ENCODE data around the gene SPEM3.

Gene SPEM3

GRCh38 chr17:7405350-7406234 lies 23.1 kb upstream of the SPEM3 start:
- peak overlapping the region; percentile 45 for H3K27ac ChIP-seq (ENCODE audit: low read depth, low read length)
- H3K4me3 ChIP-seq (ENCODE audit: low read depth in 1 of 2, low read length in 2 of 2): peak overlapping the region; percentile 71 to 77
- H3K36me3 ChIP-seq (ENCODE audit: insufficient read depth, low read length): no peaks in the 10 kb centered on the region
- no peaks in the 10 kb centered on the region for H3K9me3 ChIP-seq (ENCODE audit: low read length)
- H3K9ac ChIP-seq (ENCODE audit: low read length): peak overlapping the region; percentile 57
- H3K4me1 ChIP-seq (ENCODE audit: insufficient read depth, low read length): peaks cover 15% of the 10 kb centered on the region
- H3K27me3 ChIP-seq (ENCODE audit: control insufficient read depth in 1 of 2, insufficient read depth in 2 of 2, low read length in 2 of 2): no peaks in the 10 kb centered on the region

DNA sequence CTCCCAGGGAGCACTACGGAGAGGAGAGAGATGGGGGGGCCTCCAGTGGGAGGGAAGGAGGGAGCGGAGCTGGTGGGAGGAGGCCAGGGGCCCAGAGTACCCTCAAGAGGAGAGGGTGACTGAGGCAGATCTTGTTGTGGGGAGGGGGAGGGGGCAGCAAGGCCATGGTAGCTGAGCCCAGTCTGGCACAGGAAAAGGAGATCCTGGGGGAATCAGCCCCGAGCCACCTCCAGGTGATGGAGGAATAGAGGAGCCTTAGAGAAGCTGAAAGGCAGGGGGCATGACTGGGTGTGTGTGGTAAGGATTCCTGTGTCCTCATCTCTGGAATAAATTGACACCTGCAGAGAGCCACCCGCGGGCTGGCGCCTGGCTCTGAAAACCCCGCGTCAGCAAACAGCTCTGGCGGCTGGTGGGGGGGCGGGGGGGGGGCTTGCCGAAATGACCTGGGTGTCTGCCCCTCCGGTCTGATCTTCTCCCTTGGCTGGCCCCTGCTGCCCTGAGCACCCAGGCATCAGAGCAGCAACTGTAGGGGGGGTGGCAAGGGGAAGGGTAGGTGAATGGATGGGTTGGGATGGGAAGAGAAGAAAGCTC lies 22.3 kb upstream of the SPEM3 start:
- Histone ChIP-seq H3K27ac (ENCODE audit: low read depth, low read length) (peak overlapping the region; percentile 45), H3K9me3 (ENCODE audit: low read length) (no peaks in the 10 kb centered on the region), H3K36me3 (ENCODE audit: insufficient read depth, low read length) (no peaks in the 10 kb centered on the region), H3K4me1 (ENCODE audit: insufficient read depth, low read length) (peaks cover 15% of the 10 kb centered on the region), H3K27me3 (ENCODE audit: control insufficient read depth in 1 of 2, insufficient read depth in 2 of 2, low read length in 2 of 2) (no peaks in the 10 kb centered on the region), H3K4me3 (ENCODE audit: low read depth in 1 of 2, low read length in 2 of 2) (peak overlapping the region in 1 of 2 donors; percentile 71), H3K9ac (ENCODE audit: low read length) (peak overlapping the region; percentile 57)

DNA sequence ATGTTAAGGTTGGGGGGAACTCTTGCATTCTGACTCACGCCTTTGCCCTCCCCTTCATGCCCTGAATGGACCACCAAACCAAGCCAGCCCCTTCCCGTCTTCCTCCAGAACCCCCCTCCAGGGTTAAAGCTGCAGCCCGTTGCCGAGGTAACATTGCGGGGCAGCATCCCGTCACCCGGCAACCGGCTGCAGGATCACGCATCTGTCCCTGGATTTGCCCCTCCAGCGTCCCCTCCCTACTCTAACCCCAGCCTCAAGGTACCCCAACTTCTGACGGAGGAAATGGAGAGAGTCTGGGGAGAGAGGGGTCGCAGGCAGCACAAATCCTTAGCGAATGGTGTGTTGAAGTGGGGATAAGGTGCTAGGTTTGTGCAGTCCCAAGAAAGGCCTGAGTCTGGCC lies 21.6 kb upstream of the SPEM3 start:
- no peaks in the 10 kb centered on the region for H3K36me3 ChIP-seq (ENCODE audit: insufficient read depth, low read length)
- H3K9me3 ChIP-seq (ENCODE audit: low read length): no peaks in the 10 kb centered on the region
- no peak overlapping the region for H3K4me3 ChIP-seq (ENCODE audit: low read depth in 1 of 2, low read length in 2 of 2)
- no peak overlapping the region for H3K9ac ChIP-seq (ENCODE audit: low read length)
- H3K27ac ChIP-seq (ENCODE audit: low read depth, low read length): no peak overlapping the region
- no peaks in the 10 kb centered on the region for H3K27me3 ChIP-seq (ENCODE audit: control insufficient read depth in 1 of 2, insufficient read depth in 2 of 2, low read length in 2 of 2)
- peaks cover 15% of the 10 kb centered on the region for H3K4me1 ChIP-seq (ENCODE audit: insufficient read depth, low read length)

GRCh38 chr17:7407485-7408251 lies 21.0 kb upstream of the SPEM3 start, which contains the start of gene NLGN2:
NLGN2 (plus strand) TSS chr17:7407845; CDS start chr17:7408256, 411 bp downstream.
- H3K4me1 ChIP-seq (ENCODE audit: insufficient read depth, low read length): peaks cover 15% of the 10 kb centered on the region
- no peak within 1 kb of the TSS for H3K9ac ChIP-seq (ENCODE audit: low read length)
- no peaks in the 10 kb centered on the region for H3K9me3 ChIP-seq (ENCODE audit: low read length)
- H3K27ac ChIP-seq (ENCODE audit: low read depth, low read length): no peak within 1 kb of the TSS
- no peaks in the 10 kb centered on the region for H3K36me3 ChIP-seq (ENCODE audit: insufficient read depth, low read length)
- H3K4me3 ChIP-seq (ENCODE audit: low read depth in 1 of 2, low read length in 2 of 2): no peak within 1 kb of the TSS
- no peaks in the 10 kb centered on the region for H3K27me3 ChIP-seq (ENCODE audit: control insufficient read depth in 1 of 2, insufficient read depth in 2 of 2, low read length in 2 of 2)

GRCh38 chr17:7408252-7408727 lies 20.4 kb upstream of the SPEM3 start:
- H3K4me3 ChIP-seq (ENCODE audit: low read depth in 1 of 2, low read length in 2 of 2): no peak overlapping the region
- H3K4me1 ChIP-seq (ENCODE audit: insufficient read depth, low read length): peaks cover 8% of the 10 kb centered on the region
- no peaks in the 10 kb centered on the region for H3K9me3 ChIP-seq (ENCODE audit: low read length)
- no peak overlapping the region for H3K27ac ChIP-seq (ENCODE audit: low read depth, low read length)
- no peaks in the 10 kb centered on the region for H3K27me3 ChIP-seq (ENCODE audit: control insufficient read depth in 1 of 2, insufficient read depth in 2 of 2, low read length in 2 of 2)
- H3K9ac ChIP-seq (ENCODE audit: low read length): no peak overlapping the region
- H3K36me3 ChIP-seq (ENCODE audit: insufficient read depth, low read length): no peaks in the 10 kb centered on the region

DNA sequence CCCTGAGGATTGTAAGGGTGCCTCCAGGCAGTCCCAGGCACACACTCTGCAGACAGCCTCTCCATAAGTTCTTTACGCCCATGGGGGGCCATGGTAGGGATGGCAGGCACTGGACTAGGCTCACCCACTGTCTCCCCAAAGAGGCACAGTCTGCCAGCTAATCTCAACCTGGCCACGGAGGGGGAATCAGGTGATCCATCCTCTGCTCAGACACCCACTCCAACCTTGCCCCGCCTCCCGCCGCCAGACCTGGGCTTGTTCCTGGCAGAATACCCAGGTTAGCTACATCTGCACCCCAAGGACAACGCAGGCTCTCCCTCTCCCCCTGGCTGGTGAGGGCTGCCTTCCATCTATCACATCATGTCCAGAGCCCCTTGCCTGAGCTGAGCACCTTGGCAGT lies 19.8 kb upstream of the SPEM3 start:
- no peaks in the 10 kb centered on the region for H3K36me3 ChIP-seq (ENCODE audit: insufficient read depth, low read length)
- H3K4me1 ChIP-seq (ENCODE audit: insufficient read depth, low read length): peaks cover 8% of the 10 kb centered on the region
- no peaks in the 10 kb centered on the region for H3K27me3 ChIP-seq (ENCODE audit: control insufficient read depth in 1 of 2, insufficient read depth in 2 of 2, low read length in 2 of 2)
- H3K4me3 ChIP-seq (ENCODE audit: low read depth in 1 of 2, low read length in 2 of 2): no peak overlapping the region
- H3K27ac ChIP-seq (ENCODE audit: low read depth, low read length): no peak overlapping the region
- H3K9ac ChIP-seq (ENCODE audit: low read length): no peak overlapping the region
- no peaks in the 10 kb centered on the region for H3K9me3 ChIP-seq (ENCODE audit: low read length)

- Histone ChIP-seq H3K4me3 (ENCODE audit: low read depth in 1 of 2, low read length in 2 of 2) (no peak overlapping the region), H3K4me1 (ENCODE audit: insufficient read depth, low read length) (peaks cover 8% of the 10 kb centered on the region), H3K27ac (ENCODE audit: low read depth, low read length) (no peak overlapping the region), H3K9ac (ENCODE audit: low read length) (no peak overlapping the region), H3K36me3 (ENCODE audit: insufficient read depth, low read length) (no peaks in the 10 kb centered on the region), H3K27me3 (ENCODE audit: control insufficient read depth in 1 of 2, insufficient read depth in 2 of 2, low read length in 2 of 2) (no peaks in the 10 kb centered on the region), H3K9me3 (ENCODE audit: low read length) (no peaks in the 10 kb centered on the region)
Measured at GRCh38 chr17:7409716-7410115, 18.9 kb upstream of the SPEM3 start.

DNA sequence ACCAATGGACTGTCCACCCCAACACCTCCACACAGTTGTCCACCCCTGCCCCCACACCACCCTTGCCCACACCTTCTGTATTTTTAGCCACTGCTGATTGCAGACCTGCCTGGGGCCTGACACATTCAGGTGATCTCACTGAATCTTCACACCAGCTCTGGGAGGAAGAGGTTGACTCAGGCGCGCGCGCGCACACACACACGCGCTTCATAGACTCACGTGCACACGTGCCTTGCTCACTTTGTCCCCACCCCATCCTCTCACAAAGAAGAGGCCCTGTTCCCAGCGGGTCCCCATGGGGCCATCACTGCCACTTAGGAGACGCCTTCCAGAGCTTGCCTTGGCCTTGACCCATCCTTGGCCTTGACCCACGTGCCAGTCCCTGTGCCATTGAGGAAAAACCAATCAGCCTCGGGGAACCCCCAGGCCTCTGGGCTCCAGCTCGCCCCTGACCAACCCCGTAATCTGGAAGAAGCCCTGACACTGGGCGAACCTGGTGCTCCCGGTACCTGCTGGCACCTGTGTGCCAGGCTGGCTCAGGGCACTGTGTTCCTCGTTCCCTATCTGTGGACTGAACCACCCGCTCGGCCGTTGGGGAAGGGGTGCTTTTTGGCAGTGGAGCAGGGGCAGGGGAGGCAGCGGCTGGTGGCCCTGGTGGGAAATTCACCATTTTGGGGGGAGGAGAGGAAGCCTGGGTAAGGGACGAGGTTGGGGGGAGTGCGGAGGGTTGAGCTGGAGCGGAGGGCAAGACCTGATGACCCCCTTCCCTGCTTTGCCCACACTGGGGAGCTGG lies 17.8 kb upstream of the SPEM3 start:
- Histone ChIP-seq H3K9ac (ENCODE audit: low read length) (no peak overlapping the region), H3K4me1 (ENCODE audit: insufficient read depth, low read length) (peaks cover 4% of the 10 kb centered on the region), H3K36me3 (ENCODE audit: insufficient read depth, low read length) (no peaks in the 10 kb centered on the region), H3K27ac (ENCODE audit: low read depth, low read length) (no peak overlapping the region), H3K9me3 (ENCODE audit: low read length) (no peaks in the 10 kb centered on the region), H3K4me3 (ENCODE audit: low read depth in 1 of 2, low read length in 2 of 2) (no peak overlapping the region), H3K27me3 (ENCODE audit: control insufficient read depth in 1 of 2, insufficient read depth in 2 of 2, low read length in 2 of 2) (no peaks in the 10 kb centered on the region)

DNA sequence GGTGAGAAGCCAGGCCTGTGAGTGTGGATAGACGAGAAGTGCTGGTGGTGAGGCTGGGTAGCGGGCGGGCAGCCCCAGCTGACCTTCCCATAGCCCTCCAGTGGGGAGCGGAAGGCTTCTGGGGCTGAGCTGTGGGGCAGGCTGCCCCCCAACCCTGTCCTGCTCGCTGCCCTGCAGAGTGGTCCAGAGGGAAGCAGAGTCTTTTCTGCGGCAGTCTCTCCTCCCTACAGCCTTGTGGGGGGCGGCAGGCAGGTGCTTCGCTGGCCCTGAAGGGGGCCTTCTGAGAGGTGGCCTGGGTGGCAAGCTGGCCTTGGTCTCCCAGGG lies 17.3 kb upstream of the SPEM3 start:
- no peaks in the 10 kb centered on the region for H3K27me3 ChIP-seq (ENCODE audit: control insufficient read depth in 1 of 2, insufficient read depth in 2 of 2, low read length in 2 of 2)
- H3K27ac ChIP-seq (ENCODE audit: low read depth, low read length): no peak overlapping the region
- H3K36me3 ChIP-seq (ENCODE audit: insufficient read depth, low read length): peaks cover 3% of the 10 kb centered on the region
- H3K4me3 ChIP-seq (ENCODE audit: low read depth in 1 of 2, low read length in 2 of 2): no peak overlapping the region
- no peak overlapping the region for H3K9ac ChIP-seq (ENCODE audit: low read length)
- H3K9me3 ChIP-seq (ENCODE audit: low read length): no peaks in the 10 kb centered on the region
- no peaks in the 10 kb centered on the region for H3K4me1 ChIP-seq (ENCODE audit: insufficient read depth, low read length)

GRCh38 chr17:7413346-7413985 lies 15.2 kb upstream of the SPEM3 start:
- no peak overlapping the region for H3K4me3 ChIP-seq (ENCODE audit: low read depth in 1 of 2, low read length in 2 of 2)
- H3K4me1 ChIP-seq (ENCODE audit: insufficient read depth, low read length): no peaks in the 10 kb centered on the region
- H3K9me3 ChIP-seq (ENCODE audit: low read length): no peaks in the 10 kb centered on the region
- H3K9ac ChIP-seq (ENCODE audit: low read length): no peak overlapping the region
- peaks cover 8% of the 10 kb centered on the region for H3K36me3 ChIP-seq (ENCODE audit: insufficient read depth, low read length)
- no peaks in the 10 kb centered on the region for H3K27me3 ChIP-seq (ENCODE audit: control insufficient read depth in 1 of 2, insufficient read depth in 2 of 2, low read length in 2 of 2)
- no peak overlapping the region for H3K27ac ChIP-seq (ENCODE audit: low read depth, low read length)

Measured in muscle layer of colon (tissue), 2 donors.